CD14-positive monocyte (primary cell): ENCODE data around the gene ANKRD13D. TPM values are rescaled to one million over a fixed set of nuclear protein-coding genes. Genes with fewer than 3 reads are reported as not detected.
"Not testable (repeated sequence)": the region's sequence is repeated elsewhere in the genome, so short reads cannot be mapped to it uniquely, and the experiment has no call there.

Source experiments
- DNase-seq, 3 donors: peaks; one replicate each; pipeline ENCODE4 v3.0.0-alpha.2; 2011 to 2022
- H2AFZ ChIP-seq: 2 replicates; pipeline ENCODE4 v1.6.0; 2012; ENCODE audit warnings: mild to moderate bottlenecking, low read depth, low read length, inconsistent platforms; ENCODE audit not compliant: insufficient read depth, poor library complexity, severe bottlenecking
- H3K27ac ChIP-seq, 2 donors: 1 replicate in 1 of 2; 2 replicates in 1 of 2; pipeline ENCODE4 v1.5.1; 2012 to 2013; ENCODE audit warnings: low read length in 2 of 2, control low read depth in 1 of 2, inconsistent platforms in 1 of 2, low read depth in 1 of 2, mild to moderate bottlenecking in 1 of 2
- H3K27me3 ChIP-seq, 2 donors: one replicate each; pipeline versions ENCODE4 v1.6.0 to v1.6.1; 2011 to 2013; ENCODE audit warnings: low read length in 2 of 2; ENCODE audit not compliant: control insufficient read depth in 2 of 2, insufficient read depth in 2 of 2
- H3K36me3 ChIP-seq, 2 donors: replicated peaks in 1 of 2; 1 replicate in 1 of 2; 2 replicates in 1 of 2; pipeline versions ENCODE4 v1.5.1 to v1.6.1; 2012 to 2013; ENCODE audit warnings: low read length in 2 of 2, control low read depth in 1 of 2, inconsistent platforms in 1 of 2, mild to moderate bottlenecking in 1 of 2; ENCODE audit not compliant: insufficient read depth in 2 of 2, control insufficient read depth in 1 of 2
- H3K4me1 ChIP-seq, 2 donors: 1 replicate in 1 of 2; 2 replicates in 1 of 2; pipeline versions ENCODE4 v1.5.1 to v1.6.1; 2012 to 2013; ENCODE audit warnings: low read length in 2 of 2, control low read depth in 1 of 2, inconsistent platforms in 1 of 2, mild to moderate bottlenecking in 1 of 2, moderate library complexity in 1 of 2; ENCODE audit not compliant: insufficient read depth in 2 of 2, control insufficient read depth in 1 of 2
- H3K4me2 ChIP-seq: replicated peaks from 2 replicates; pipeline ENCODE3; 2012; ENCODE audit warnings: low read length, moderate library complexity, mild to moderate bottlenecking; ENCODE audit not compliant: poor library complexity, severe bottlenecking; ENCODE audit errors: extremely low read depth
- H3K4me3 ChIP-seq, 3 experiments: fragments of 200-600 bp in 1 of 3; sonication (generic) in 1 of 3; replicated peaks in 1 of 3; 1 replicate in 2 of 3; 2 replicates in 1 of 3; pipeline ENCODE4 v1.5.1; 2011 to 2013; ENCODE audit warnings: low read length in 3 of 3, mild to moderate bottlenecking in 3 of 3, control low read depth in 2 of 3, low read depth in 2 of 3, inconsistent platforms in 1 of 3, moderate library complexity in 1 of 3
- H3K79me2 ChIP-seq: 2 replicates; pipeline ENCODE4 v1.6.0; 2012; ENCODE audit warnings: mild to moderate bottlenecking, control low read depth, inconsistent platforms, low read length, moderate library complexity; ENCODE audit not compliant: insufficient read depth
- H3K9ac ChIP-seq: 2 replicates; pipeline ENCODE4 v1.6.0; 2017; ENCODE audit warnings: low read length, mild to moderate bottlenecking; ENCODE audit not compliant: insufficient read depth, poor library complexity, severe bottlenecking
- H3K9me3 ChIP-seq, 2 donors: replicated peaks in 1 of 2; 1 replicate in 1 of 2; 2 replicates in 1 of 2; pipeline versions ENCODE4 v1.5.1 to v1.6.1; 2012 to 2013; ENCODE audit warnings: low read length in 2 of 2, control low read depth in 1 of 2; ENCODE audit not compliant: control insufficient read depth in 1 of 2, insufficient read depth in 1 of 2
- H4K20me1 ChIP-seq: 2 replicates; pipeline ENCODE4 v1.6.0; 2012; ENCODE audit warnings: mild to moderate bottlenecking, low read length, control low read depth, moderate library complexity; ENCODE audit not compliant: insufficient read depth
- H3K27ac Mint-ChIP-seq, 7 donors: one replicate each; pipeline ENCODE4 v1.8.0; 2020; ENCODE audit warnings: mild to moderate bottlenecking in 7 of 7, mixed read lengths in 7 of 7, moderate library complexity in 6 of 7, inconsistent platforms in 2 of 7
- H3K27me3 Mint-ChIP-seq, 3 donors: one replicate each; pipeline ENCODE4 v1.8.0; 2021 to 2022; ENCODE audit warnings: low read depth in 3 of 3, mild to moderate bottlenecking in 3 of 3, mixed read lengths in 3 of 3, moderate library complexity in 3 of 3, inconsistent platforms in 1 of 3
- H3K36me3 Mint-ChIP-seq, 2 donors: one replicate each; pipeline ENCODE4 v1.8.0; 2020; ENCODE audit warnings: mixed read lengths in 2 of 2, inconsistent platforms in 1 of 2, mild to moderate bottlenecking in 1 of 2
- H3K4me1 Mint-ChIP-seq: one replicate; pipeline ENCODE4 v1.8.0; 2020; ENCODE audit warnings: mild to moderate bottlenecking, mixed read lengths
- H3K4me3 Mint-ChIP-seq, 2 donors: one replicate each; pipeline ENCODE4 v1.8.0; 2020; ENCODE audit warnings: mild to moderate bottlenecking in 2 of 2, mixed read lengths in 2 of 2, moderate library complexity in 1 of 2
- H3K9me3 Mint-ChIP-seq, 7 donors: one replicate each; pipeline ENCODE4 v1.8.0; 2020 to 2022; ENCODE audit warnings: mixed read lengths in 7 of 7, mild to moderate bottlenecking in 6 of 7, moderate library complexity in 6 of 7, inconsistent platforms in 2 of 7
- CTCF ChIP-seq: fragments of 200-600 bp; IDR thresholded peaks from one replicate; pipeline ENCODE4 v1.8.0; 2022; ENCODE audit warnings: antibody characterized with exemption, mild to moderate bottlenecking
- WGBS: methylation state at CpG from one replicate; pipeline ENCODE4 v1.1.5; 2013; ENCODE audit warnings: missing lambda C conversion rate; ENCODE audit not compliant: insufficient coverage; 5-methylcytosine and 5-hydroxymethylcytosine counted together
- intact Hi-C, 2 donors: fragments of 100-400 bp; cut with micrococcal nuclease; formaldehyde crosslinking; loops; one replicate each; pipeline versions ENCODE4 v1.15.0 to v1.15.1; 2023
- polyA plus RNA-seq, 3 donors: library from polyadenylated mRNA; depleted of rRNA in 1 of 3; unstranded in 2 of 3; stranded (reverse) in 1 of 3; fragments of 300-500 nt in 2 of 3; fragments of >200 nt in 1 of 3; fragmentation: Illumina TruSeq in 2 of 3; gene quantifications; 1 replicate in 2 of 3; 2 replicates in 1 of 3; pipeline ENCODE4 v1.2.3, GENCODE V29; 2012 to 2021

Gene ANKRD13D
- polyA plus RNA-seq, 3 donors = 9.1 to 389 (median 10.3) TPM

- Histone ChIP-seq H3K9ac (peak overlapping the region; percentile 60), H3K79me2 (no peaks in the 10 kb centered on the region), H3K4me2 (peak overlapping the region; percentile 92), H3K36me3 (no peaks in the 10 kb centered on the region), H3K9me3 (no peaks in the 10 kb centered on the region), H3K27me3 (peaks cover 0 to 4% of the 10 kb centered on the region in 2 donors), H3K4me1 (peaks cover 34 to 40% of the 10 kb centered on the region in 2 donors), H2AFZ (peak overlapping the region; percentile 91), H3K27ac (peak overlapping the region; percentile 61 to 67), H4K20me1 (no peaks in the 10 kb centered on the region), H3K4me3 (peak overlapping the region; percentile 63 to 91 (median 85))
- H3K4me1 Mint-ChIP-seq = peaks cover 33% of the 10 kb centered on the region
- intact Hi-C loops = loop anchor here (1.0 to 2.0 kb wide), 3 partner anchors 40 to 55 kb away; partner anchors contain the start of gene GRK2 (in 2 of the 2)
- peaks cover 4 to 17% (median 12%) of the 10 kb centered on the region in 3 donors for H3K27me3 Mint-ChIP-seq
- H3K27ac Mint-ChIP-seq = peak overlapping the region; percentile 89 to 97 (median 95)
- no peaks in the 10 kb centered on the region for H3K9me3 Mint-ChIP-seq
- H3K36me3 Mint-ChIP-seq = no peaks in the 10 kb centered on the region
- under 1% methylated on average over 55 of the region's 55 CpGs for WGBS
- peak overlapping the region; percentile 93 to 99 for H3K4me3 Mint-ChIP-seq
- peak; percentile 88 for TF ChIP-seq CTCF
- peak; percentile 92 to 98 (median 95) for DNase-seq
Observed at GRCh38 chr11:67317205-67317887, 28.2 kb downstream of the ANKRD13D start.

GRCh38 chr11:67317888-67318555 is 28.9 kb downstream of the ANKRD13D start:
- Histone ChIP-seq H2AFZ (peak overlapping the region; percentile 91), H4K20me1 (no peaks in the 10 kb centered on the region), H3K27me3 (peaks cover 0 to 4% of the 10 kb centered on the region in 2 donors), H3K36me3 (no peaks in the 10 kb centered on the region), H3K4me3 (peak overlapping the region; percentile 63 to 91 (median 85)), H3K9me3 (no peaks in the 10 kb centered on the region), H3K79me2 (no peaks in the 10 kb centered on the region), H3K4me1 (peaks cover 28 to 33% of the 10 kb centered on the region in 2 donors), H3K4me2 (peak overlapping the region; percentile 92), H3K27ac (no peak overlapping the region), H3K9ac (peak overlapping the region; percentile 60)
- DNase-seq = no peak
- no peak for TF ChIP-seq CTCF
- Mint-ChIP-seq H3K27me3 (peaks cover 4 to 17% (median 12%) of the 10 kb centered on the region in 3 donors), H3K9me3 (no peaks in the 10 kb centered on the region), H3K27ac (peak overlapping the region; percentile 68 to 97 (median 95)), H3K36me3 (no peaks in the 10 kb centered on the region), H3K4me3 (peak overlapping the region; percentile 93 to 99), H3K4me1 (peaks cover 26% of the 10 kb centered on the region)
- WGBS = 0% methylated on average over 48 of the region's 53 CpGs
- intact Hi-C loops = loop anchor here (1.0 to 2.0 kb wide), 3 partner anchors 41 to 55 kb away; partner anchors contain the start of gene GRK2 (in 2 of the 2)

GRCh38 chr11:67318876-67319275 is 29.8 kb downstream of the ANKRD13D start:
- H3K9me3 Mint-ChIP-seq, H3K4me2 ChIP-seq, H4K20me1 ChIP-seq, H3K27ac Mint-ChIP-seq, H3K4me3 ChIP-seq, intact Hi-C loops, H3K27me3 ChIP-seq, H2AFZ ChIP-seq, H3K9me3 ChIP-seq, H3K9ac ChIP-seq, DNase-seq, H3K36me3 ChIP-seq, H3K27ac ChIP-seq, H3K79me2 ChIP-seq, H3K36me3 Mint-ChIP-seq: not testable (repeated sequence)
- Mint-ChIP-seq H3K4me3 (peak overlapping the region in 1 of 2 donors; percentile 99), H3K4me1 (peaks cover 19% of the 10 kb centered on the region), H3K27me3 (peaks cover 4 to 17% (median 12%) of the 10 kb centered on the region in 3 donors)
- WGBS = 95% methylated on average over 9 of the region's 12 CpGs
- peaks cover 21 to 27% of the 10 kb centered on the region in 2 donors for H3K4me1 ChIP-seq
